GM19023 (cell line): ENCODE measurements around the gene TDRD7.

Source experiments
- ATAC-seq: cut with Tn5 transposase; IDR thresholded peaks from one replicate; pipeline ENCODE4 v1.9.1; 2021; ENCODE audit warnings: mild to moderate bottlenecking, moderate library complexity; ENCODE audit not compliant: unreplicated experiment

The TDRD7 gene

DNA sequence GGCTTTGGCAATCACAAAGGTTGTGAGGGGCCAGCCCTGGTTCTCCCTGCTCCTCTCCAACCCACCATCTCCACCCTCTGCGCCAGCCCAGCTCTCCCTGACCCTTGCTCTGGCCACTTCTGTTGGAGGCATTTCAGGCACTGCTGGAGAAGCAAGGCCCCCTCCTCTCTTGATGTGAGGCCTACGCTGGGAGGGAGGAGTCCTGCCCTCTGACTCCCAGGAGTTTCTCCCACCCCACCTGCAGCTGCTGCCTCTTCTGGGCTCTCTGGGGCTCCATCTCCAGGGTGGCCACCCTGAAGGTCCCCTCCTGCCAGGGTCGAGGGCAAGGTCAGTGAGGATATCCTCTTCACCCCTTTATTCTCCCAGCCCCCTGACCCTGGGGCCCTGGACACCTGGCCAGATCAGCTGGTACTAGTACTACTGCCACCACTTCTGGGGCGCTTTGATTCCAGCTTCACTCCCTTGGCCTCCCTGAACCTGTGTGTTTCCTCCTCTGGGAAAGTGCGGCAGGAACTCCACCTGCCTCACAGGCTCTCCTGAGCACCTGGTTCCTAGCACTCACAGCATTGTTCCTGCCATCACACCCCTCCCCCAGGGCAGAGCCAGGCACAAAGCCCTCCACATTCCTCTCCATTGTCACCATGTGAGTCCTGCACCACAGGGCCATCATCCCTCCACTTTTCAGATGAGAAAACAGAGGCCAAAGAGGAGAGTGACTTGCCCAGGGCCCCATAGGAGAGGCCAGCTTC is 23.8 kb upstream of the TDRD7 start:
- no peak for ATAC-seq

DNA sequence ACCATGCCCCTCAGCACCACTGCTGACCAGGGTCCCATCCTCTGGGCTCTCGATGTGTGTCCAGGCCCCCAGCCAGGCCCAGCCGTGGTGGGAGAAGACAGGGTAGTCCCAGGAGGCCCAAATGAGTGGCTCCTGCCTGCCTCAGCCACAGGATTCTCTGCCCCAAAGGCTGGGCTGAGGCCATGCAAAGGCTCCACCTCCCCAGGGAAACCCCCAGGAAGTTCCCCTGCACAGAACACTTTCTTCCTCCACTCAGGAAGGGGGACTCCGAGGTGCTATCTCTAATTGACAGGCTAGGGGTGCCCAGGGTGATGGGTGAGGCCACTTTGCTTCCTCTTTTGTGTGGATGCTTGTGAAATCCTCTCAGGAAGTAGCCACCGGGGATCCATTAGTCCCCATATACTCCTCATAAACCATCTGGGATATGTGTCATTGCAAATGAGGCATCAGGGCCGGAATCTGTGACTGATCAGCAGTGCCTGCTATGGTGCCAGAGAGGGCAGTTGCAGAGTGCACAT is 23.1 kb upstream of the TDRD7 start:
- ATAC-seq = peak; percentile 81

DNA sequence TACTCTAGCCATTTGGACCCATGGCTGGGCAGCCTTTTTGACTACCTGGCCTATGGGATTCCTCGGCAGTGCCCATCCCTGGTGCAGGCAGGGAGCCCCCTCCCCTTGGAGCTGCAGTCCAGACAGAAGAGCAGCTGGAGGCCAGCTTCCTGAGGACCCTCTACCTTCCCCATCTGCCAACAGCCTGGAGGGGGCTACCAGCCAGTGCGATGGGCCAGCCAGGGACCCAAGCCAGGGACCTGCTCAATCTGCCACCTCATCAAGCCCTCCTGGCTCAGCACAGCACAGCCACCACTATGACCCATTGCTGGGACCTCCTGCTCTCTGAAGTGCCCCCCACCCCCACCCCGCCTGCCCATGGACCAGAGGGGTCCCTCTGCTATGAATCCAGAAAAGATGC is 22.6 kb upstream of the TDRD7 start:
- ATAC-seq = no peak

DNA sequence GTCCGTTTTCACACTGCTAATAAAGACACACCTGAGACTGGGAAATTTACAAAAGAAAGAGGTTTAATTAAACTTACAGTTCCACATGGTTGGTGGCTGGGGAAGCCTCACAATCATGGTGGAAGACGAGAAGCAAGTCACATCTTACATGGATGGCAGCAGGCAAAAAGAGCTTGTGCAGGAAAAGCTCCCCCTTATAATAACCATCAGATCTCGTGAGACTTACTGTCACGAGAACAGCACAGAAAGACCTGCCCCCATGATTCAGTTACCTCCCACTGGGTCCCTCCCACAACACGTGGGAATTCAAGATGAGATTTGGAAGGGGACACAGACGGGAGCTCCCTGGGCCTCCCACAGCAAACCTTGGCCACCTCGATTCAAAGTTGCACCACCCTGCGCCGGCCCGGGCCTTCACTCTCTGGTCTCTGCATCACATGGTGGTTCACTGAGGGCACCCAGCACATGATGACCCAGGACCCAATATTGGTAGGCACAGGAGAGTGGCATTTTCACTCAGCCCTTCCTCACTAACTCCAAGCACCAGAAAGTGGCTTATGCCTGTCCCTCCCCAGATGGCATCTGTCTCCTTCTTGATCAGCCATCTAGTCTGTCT is 21.0 kb upstream of the TDRD7 start:
- ATAC-seq = no peak

DNA sequence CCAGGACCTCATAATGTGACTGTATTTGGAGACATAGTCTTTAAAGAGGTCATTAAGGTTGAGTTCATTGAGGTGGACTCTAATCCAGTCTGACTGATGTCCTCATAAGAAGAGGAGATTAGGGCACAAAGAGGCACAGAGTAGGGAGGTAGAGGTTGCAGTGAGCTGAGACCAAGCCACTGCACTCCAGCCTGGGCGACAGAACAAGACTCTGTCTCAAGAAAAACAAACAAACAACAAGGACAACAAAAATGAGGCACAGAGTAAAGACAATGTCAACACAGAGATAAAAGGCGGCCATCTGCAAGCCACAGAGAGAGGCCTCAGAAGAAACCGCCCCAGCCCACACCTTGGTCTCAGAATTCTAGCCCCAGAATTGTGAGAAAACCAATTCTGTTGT is 17.0 kb upstream of the TDRD7 start:
- no peak for ATAC-seq

DNA sequence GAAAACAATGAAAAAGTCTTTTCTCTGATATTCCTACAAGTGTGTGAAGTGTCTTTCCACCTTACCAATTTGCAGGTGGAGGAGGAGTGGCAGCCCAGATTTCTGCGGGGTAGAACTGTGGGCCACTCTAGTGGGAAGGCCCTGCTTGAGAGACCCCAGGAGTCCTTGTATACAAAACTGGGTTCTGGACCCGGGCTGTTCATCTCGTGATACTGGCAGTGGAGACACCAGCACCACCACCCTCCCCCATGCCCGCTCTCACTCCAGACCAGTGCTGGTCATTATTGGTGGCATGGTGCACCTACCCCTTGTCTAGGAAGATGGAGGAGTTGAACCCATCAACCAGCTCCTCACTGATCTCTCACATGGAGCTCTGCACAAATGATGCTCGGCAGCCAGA is 16.2 kb upstream of the TDRD7 start:
- ATAC-seq = no peak

DNA sequence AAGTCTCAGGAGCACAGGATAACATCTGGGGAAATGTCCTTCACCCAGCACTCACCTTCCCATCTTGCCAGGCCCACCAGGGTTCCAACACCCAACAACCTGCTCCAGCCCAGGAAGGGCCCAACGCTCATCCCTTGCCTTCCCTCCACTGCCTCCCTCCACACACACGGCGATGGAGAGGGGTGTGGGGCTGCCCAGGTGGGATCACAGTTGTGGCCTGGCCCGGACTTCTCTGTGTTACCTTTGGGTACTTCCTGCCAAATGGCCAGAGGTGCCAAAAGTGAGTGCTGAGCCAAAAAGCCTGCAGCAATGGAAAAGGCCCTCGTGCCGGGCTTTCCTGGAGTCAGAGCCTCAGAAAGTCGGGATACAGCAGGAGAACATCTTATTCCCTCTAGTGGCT is 15.6 kb upstream of the TDRD7 start:
- ATAC-seq = no peak

DNA sequence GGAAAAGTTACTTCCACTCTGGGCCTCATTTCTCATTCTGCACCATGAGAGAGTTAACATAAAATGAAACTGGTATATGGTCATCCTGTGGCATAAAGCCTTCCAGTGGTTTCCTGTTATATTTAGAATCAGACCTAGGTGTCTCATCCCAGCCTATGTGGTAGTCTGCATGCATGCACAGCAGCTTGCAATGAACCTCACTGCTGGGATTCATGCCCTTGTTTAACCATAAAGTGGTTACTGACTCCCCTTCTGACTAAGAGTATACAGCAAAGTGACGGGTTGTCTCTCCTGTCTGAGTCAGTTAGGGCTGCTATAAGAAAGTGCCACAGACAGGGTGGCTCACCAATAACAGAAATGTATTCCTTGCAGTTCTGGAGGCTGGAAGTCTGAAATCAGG is 14.7 kb upstream of the TDRD7 start:
- ATAC-seq = no peak

DNA sequence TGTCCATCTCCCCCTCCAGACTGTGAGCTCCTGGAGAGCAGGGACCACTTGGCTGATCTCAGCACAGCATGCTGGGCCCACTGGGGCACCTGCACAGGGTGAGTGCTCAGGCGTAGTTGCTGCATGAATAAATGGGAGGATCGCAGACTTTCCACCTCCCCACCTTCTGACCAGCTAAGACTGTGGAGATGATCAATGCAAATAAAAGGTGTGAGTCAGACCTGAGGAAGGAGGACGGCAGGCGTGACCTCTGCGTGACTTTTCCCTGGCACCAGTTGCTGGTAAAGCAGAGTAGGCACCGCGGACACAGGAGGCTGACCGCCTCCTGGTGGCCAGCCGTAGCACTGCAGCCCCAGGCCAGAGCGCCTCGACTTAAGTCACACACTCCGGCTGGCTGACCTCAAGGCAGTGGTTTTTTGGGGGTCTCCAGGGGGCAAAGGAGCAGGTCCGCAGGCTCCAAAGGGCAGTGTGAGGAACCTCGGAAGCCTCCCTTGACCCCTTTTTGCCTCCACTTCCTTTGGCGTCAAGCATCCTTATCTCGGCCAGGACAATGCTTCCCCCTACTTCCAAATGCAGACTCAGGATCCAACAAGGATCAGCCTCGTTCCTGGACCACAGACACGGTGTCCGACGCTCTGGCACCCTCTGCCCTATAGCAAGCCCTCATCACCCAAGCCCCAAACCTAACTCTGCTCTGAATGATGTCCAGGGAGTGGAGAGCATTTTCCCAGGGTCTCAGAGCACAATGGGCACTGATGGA is 12.7 kb upstream of the TDRD7 start:
- ATAC-seq = no peak

DNA sequence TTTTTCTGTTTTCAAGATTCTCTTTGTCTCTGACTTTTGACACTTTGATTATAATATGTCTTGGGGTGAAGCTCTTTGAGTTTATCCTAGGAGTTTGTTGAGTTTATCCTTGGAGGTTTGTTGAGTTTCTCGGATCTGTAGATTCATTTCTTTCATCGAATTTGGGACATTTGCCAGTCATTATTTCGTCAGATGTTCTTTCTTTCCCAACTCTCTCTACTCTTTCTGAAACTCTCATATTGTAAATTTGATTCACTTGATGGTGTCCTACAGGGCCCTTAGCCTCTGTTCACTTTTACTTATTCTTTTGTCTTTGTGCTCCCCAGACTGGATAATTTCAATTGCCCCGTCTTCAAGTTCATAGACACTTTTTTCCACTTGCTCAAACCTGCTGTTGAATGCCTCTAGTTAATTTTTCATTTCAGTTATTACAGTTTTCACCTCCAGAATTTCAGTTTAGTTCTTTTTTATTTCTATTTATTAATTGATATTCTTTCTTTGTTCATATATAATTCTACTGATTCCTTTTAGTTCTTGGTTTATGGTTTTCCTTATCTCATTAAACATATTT is 8.1 kb upstream of the TDRD7 start:
- ATAC-seq = no peak

DNA sequence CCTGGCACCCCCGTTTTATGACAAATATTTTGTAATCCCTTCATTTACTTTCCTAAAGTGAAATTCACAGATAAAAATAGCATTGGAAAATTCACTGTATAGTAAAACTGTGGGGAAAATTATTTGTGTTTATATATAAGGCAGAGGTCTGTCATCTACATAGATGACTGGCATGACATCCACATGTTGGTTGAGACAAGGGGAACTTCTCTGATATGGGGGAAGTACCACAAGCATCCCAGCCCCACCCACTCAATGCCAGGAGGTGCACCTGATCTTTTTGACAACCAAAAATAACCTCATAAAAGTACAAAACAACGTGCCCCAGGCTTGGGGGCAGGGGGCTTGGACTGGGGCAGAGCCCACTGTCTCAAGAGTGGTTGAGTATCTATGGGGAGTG is 6.3 kb upstream of the TDRD7 start:
- no peak for ATAC-seq

DNA sequence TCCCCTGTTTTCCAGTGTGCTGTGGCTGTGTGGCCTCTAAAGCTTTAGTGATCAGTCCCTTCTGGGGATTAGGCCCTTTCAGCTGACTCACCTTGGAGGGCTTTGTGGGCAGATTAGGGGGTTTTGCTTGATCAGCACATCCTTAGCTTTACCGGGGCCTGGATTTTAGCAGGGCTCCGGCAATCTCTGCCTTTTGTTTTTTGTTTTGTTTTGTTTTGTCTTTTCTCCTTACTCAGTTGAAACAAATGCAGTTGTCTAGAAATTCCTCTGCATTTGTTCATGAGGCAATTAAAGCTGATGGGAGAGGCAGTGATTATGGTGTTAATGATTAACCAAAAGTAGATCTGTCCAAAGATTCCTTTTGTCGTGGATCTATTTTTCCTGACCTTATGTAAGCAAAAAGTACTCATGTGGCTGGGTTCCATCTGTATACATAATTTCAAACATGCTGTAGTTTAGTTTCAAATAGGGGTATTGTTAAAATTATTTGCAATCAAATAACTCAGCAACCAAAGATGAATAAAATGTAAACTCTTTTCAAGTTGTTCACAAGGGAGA is 5.2 kb upstream of the TDRD7 start:
- no peak for ATAC-seq

DNA sequence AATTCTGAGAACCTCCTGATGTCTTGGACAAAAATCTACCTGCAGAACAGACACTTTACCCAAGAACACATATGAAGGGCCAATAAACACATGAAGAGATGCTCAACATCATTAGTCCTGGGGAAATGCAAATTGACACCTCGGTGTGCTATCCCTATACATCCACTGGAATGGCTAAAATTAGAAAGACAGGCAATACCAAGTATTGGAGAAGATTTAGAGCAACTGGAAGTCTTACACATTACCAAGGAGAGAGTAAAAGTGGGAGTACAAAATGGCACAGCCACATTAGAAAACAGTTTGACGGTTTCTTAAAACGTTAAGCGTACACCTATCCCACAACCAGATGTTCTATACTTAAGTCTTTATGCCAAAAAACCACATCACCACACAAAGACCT is 3.3 kb upstream of the TDRD7 start:
- ATAC-seq = no peak

DNA sequence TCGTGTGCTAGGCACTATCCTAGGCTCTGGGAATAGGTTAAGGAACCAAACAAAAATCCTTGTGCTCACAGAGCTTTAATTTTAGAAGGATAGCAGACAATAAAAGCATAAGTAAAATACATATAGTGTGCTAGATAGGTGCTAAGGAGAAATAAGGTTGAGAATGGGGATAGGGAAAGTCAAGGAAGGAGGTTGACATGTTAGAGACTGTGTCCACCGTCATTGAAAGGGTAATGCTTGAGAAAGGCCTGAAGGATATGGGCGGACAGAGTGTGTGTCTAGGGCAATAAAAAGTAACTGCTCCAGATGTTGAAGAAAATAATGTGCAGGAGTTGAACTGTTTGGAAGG is 482 bp upstream of the TDRD7 start:
- ATAC-seq = no peak

DNA sequence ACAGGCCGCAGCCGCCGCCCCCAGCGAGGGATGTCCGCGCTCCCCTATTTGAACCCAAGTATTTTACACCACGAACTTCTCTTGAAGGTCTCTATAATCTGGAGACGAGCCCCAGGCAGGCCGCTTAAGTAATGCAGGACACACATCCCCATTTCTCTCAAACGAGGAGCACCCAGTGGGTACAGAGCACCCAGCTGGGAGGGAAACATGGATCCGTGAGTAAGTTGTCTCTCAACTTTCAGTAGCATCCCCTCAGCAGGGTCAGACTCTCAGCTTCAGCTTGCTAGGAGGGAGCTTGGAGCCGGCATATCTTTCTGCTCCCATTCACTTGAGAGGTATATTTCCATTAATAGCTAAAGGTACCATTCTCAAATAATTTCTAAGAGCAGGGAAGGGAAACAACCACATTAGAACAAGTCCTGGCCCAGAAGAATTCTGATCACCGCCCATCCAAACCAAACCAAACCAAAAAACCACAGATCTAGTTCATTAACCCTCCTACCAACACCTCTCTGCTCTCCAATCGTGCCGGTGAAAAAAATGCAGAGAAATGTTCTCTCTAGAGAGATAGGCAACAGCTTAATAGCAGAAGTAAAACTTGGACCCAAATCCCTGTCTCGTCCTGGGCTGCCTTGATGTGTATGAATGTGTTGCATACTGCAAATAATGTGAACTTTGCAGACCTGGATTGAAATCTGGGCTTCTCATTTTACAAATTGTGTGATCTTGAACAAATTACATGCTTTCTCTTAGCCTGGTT is 910 bp downstream of the TDRD7 start:
- no peak for ATAC-seq

DNA sequence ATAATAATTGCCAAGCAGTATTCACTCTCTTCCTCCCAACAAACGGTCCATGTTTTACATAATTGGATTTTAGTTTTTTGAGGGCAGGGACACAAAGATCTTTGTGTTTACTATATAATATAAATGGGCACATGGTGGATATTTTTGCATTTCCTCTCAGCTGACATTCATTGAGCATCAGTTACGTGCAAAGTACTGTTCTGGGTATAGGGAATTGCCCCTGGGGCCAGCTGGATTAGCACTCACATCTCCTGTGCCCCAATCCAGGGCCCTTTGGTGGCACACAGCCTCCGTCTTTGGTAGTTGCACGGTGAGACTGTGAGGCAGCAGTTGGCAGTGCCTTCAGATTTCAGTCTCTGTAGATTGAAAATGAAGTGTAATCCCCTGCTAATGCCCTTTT is 1.6 kb downstream of the TDRD7 start:
- ATAC-seq = no peak

DNA sequence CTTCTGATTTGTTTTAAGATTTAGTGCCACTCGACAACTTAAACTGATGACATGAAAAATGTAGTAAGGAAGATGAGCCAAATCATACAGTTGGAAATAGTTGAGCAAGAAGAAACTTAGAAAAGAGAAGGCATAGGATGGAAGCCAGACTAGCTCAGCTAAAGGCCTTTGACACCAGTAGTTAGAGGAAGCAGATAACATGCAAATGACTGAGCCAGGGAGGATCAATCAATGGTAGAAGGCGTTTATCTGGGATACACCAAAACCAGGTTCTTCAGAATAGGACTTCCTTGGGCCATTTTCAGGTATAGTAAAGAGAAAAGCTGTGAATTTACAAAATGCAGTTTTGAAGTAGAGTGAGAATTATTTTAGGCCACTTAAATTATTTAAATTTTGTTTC is 3.2 kb downstream of the TDRD7 start:
- no peak for ATAC-seq

DNA sequence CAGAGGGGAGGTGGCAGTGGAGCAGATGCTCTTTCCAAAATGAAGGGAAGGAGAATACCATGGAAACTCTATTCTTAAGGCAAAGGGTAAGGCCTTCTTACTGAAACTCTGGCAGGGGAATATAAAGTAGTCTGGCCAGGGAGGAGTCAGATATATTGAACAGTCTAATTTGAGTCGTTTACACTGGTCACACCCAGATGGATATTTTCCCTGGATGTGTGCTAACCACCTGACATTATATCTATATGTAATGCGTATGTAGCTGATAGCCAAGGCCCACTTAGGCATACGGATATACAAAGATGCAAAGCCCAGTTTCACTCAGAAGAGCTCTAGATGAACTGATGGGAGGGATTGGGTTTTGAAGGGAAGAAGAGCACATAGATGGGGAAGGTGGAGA is 7.0 kb downstream of the TDRD7 start:
- no peak for ATAC-seq

DNA sequence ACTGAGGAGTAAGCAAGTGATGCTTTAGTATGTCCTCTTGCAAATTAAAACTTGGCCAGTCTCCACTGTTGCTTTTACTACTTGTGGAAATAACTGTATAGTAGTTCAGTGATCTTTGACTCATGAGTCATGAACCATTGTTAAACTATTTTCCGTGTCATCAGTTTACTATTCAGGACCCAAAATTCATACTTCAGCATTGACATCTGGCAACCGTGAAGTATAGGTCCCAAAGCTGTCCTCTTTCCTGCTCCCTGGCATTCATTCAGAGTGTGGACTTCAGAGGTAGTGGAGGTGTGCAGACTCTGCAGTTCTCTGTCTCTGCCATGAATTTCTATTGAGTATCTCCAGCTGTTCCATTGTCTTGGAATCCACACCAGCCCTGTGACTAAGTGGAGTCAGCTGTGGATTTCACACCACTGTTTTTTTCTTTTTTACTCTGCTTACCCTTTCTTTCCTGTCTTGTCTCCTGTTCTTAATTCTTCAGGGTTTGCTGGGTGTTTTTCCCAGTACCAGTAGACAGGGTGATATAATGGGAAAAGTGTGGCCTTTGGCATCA is 7.5 kb downstream of the TDRD7 start:
- no peak for ATAC-seq

DNA sequence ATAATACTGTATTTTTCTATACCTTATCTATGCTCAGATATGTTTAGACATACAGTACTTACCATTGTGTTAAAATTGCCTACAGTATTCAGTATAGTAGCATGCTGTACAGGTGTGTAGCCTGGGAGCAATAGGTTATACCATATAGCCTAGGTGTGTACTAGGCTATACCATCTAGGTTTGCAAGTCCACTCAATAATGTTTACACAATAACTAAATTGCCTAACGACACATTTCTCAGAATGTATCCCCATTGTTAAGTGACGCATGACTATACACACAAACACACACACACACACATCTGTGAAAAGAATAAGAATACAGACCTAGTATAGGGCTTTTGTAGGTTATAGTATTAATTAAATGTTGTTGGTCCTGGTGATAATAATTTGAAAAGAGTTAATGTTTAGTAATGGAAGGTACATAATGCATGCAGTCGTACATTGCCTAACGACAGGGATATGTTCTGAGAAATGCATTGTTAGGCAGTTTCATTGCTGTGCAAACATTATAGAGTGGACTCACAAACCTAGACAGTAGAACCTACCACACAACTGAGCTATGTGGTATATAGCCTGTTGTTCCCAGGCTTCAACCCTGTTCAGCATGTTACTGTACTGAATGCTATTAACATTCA is 13.6 kb downstream of the TDRD7 start:
- no peak for ATAC-seq
